Activated CD8-positive, alpha-beta memory T cell treated with anti-CD3 and anti-CD28 coated beads, Interleukin-2, amount 50 U/mL, for 1 hour (primary cell): Measurements from ENCODE around the gene ISG20L2.
"Not testable (repeated sequence)": the region's sequence is repeated elsewhere in the genome, so short reads cannot be mapped to it uniquely, and the experiment has no call there.

Experiments used
- DNase-seq: peaks from one replicate; pipeline ENCODE4 v3.0.0-alpha.2; 2020; ENCODE audit errors: extremely low read depth

ISG20L2 gene, protein sequence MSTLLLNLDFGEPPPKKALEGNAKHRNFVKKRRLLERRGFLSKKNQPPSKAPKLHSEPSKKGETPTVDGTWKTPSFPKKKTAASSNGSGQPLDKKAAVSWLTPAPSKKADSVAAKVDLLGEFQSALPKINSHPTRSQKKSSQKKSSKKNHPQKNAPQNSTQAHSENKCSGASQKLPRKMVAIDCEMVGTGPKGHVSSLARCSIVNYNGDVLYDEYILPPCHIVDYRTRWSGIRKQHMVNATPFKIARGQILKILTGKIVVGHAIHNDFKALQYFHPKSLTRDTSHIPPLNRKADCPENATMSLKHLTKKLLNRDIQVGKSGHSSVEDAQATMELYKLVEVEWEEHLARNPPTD

DNA sequence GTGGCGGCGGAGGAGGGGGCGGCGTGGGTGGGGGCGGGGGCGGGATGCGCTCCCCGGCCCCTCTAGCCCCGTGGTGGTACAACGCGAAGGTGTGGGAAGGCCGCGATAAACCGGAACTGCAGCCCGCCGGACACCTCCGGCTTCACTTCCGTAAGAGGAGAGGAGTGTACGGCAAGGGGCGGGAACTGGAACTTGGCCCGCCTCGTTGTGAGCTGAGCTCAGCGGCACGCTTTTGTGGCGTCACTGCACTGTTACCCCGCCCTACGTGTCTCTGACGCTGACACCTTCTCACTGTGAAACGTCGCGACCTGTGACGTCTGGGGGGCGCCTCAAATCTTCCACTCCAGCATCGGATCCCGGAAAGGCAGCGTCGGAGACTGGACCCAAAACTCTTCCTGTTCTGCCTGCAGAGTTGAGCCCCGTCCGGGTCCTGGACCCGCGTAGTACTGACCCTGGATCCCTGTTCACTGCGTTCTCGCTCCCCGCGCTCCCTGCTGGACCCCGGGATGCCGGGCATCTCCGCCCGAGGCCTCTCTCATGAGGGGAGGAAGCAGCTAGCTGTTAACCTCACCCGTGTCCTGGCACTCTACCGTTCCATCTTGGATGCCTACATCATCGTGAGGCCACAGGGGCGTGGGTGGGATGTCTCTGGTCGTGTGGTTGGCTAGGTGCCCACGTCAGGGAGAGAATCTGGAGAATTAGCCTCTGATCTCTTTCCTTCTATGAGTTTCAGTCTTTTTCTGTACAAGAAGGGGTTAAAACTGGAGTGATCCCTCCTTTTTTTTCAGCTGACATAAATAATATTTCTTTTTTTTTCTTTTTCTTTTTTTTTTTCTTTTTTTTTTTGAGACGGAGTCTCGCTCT is at the start of gene ISG20L2:
ISG20L2 (minus strand) TSS at position 168 of the 864 bp plus-strand sequence. CDS start 1,114 bp downstream, outside the sequence.
- peak; percentile 89 for DNase-seq

DNA sequence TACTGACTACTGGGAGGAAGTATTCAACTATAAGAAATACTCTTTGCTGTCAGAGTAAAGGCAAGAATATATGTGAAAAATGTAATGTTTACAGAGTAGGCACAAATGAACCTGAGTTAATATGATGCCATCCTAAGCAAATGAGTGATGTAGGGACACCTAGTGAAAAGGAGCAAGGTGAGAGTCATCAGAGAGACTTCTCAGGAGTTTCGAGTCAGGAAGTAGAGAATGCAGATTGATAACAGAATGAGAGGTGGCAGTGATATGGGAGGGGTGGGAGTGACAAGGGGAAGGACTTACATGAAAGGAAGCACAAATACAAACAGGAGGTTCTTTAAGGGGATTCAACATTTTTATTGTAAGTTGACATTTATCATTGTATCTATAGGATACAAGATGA is 49.0 kb upstream of the ISG20L2 start:
- no peak for DNase-seq

DNA sequence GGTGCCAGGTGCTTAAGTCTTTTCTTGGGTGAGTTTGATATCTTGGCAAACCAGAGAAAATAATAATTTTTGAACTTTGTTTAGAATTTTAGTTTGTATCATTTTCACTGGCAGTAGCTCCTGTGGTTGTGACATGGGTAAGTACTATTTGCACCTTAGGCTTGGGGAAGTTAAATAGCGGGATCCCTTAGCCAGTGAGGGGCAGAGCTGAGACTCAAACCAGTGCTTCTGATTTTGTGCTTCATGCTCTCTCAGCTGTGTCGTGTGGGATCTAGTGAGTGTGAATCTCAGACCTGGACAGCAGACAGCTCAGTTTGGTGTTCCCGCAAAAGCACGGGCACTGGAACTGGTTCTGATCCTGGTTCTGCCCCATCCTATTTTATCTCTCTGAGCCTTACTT is 48.4 kb upstream of the ISG20L2 start:
- DNase-seq, result no peak

DNA sequence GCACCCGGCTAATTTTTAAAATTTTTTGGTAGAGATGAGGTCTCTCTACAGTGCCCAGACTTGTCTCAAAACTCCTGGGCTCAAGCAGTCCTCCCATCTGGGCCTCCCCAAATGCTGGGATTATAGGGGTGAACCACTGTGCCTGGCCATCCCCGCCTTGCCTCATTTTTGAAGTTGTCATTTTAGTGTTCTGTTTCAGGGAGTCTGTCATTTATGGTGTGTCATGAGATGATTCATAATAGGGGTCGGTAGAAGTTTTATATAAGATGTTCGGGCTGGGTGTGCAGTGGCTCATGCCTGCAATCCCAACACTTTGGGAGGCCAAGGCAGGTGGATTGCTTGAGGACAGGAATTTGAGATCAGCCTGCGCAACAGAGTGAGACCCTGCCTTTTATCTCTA is 47.2 kb upstream of the ISG20L2 start:
- no peak for DNase-seq

GRCh38 chr1:156773607-156774006 is 45.0 kb upstream of the ISG20L2 start:
- DNase-seq, result no peak

- no peak for DNase-seq
These were observed 44.3 kb upstream of the ISG20L2 start for GRCh38 chr1:156772728-156773497.

GRCh38 chr1:156772222-156772621 is 43.7 kb upstream of the ISG20L2 start:
- no peak for DNase-seq

DNA sequence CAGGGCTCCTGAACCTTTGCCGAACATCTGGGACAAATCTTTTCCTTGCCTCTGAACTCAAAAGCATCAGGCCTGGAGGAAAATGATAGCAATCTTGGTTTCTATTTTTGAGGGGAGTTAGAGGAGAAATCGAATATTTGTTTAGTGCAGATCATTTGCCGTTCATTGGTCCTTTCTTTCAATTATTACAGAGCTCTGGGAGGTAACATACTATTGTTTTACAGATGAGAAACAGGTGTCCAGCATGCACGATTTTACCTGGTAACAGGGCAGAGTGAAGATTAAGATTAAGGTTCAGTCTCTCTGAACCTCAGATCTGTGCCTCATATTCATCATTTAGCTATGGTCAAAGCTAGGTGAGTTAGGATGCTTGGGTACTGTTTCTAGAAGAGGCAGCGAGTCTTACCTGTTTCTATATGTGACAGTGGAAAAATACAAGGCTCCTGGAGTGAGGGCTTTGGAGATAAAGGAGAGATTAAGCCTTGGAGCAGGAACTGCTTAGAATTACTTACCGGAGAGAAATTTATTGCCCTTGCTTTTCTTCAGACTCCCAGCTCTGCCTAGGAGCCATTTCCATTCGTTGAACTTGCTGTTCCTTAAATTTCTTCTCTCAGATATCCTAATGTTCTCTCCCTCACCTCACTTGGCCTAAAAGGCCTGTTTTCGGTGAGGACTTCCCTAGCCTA is 40.2 kb upstream of the ISG20L2 start:
- DNase-seq, result no peak

GRCh38 chr1:156767879-156768604 is 39.5 kb upstream of the ISG20L2 start:
- no peak for DNase-seq

- DNase-seq, result peak; percentile 98
These were observed 38.7 kb upstream of the ISG20L2 start, which contains the start of gene PRCC for GRCh38 chr1:156767101-156767878. PRCC (plus strand) TSS chr1:156767535; CDS start chr1:156767772, 237 bp downstream.

- no peak for DNase-seq
These were observed 37.9 kb upstream of the ISG20L2 start for GRCh38 chr1:156766298-156767100.

DNA sequence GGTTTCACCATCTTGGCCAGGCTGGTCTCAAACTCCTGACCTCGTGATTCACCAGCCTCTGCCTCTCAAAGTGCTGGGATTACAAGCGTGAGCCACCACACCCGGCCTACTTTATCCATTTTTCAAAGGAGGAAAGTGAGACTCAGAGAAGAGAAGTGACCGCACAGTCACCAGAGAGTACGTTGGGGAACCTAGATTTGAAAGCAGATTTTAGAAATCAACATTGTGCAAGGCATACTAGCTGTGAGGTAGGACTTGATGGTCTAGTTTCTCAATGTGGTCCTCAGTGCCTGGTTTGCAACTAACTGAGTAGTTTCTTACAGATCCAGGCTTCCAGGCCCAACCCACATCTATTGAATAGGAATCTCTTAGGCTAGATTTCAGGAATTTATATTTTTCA is 37.1 kb upstream of the ISG20L2 start:
- no peak for DNase-seq

DNA sequence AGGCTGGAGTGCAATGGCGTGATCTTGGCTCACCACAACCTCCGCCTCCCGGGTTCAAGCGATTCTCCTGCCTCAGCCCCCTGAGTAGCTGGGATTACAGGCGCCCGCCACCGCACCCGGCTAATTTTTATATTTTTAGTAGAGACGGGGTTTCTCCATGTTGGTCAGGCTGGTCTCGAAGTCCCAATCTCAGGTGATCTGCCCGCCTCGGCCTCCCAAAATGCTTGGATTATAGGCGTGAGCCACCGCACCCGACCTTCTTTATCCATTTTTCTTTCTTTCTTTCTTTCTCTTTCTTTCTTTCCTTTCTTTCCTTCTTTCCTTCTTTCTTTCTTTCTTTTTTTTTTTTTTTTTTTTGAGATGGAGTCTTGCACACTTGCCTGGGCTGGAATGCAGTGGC is 36.6 kb upstream of the ISG20L2 start:
- DNase-seq, result not testable (repeated sequence)

GRCh38 chr1:156760796-156761104 is 32.2 kb upstream of the ISG20L2 start:
- no peak for DNase-seq

GRCh38 chr1:156760092-156760795 is 31.7 kb upstream of the ISG20L2 start:
- DNase-seq, result no peak

DNA sequence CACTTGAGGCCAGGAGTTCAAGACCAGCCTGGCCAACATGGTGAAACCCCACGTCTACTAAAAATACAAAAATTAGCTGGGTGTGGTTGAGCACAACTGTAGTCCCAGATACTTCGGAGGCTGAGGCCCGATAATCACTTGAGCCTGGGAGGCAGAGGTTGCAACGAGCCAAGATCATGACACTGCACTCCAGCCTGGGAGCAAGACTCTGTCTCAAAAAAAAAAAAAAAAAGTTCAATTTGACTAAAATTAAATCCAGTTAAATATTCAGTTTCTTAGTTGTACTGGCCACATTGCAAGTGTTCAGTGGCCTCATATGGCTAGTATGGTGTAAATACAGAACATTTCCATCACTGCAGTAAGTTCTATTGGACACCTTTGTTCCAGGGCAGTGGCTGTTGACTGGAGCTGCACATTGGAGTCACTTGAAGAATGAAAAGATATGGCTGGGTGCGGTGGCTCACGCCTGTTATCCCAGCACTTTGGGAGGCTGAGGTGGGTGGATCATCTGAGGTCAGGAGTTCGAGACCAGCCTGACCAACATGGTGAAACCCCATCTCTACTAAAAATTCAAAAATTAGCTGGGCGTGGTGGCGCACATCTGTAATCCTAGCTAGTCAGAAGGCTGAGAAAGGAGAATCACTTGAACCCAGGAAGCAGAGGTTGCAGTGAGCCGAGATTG is 29.1 kb upstream of the ISG20L2 start:
- DNase-seq, result not testable (repeated sequence)

- no peak for DNase-seq
These were observed 27.8 kb upstream of the ISG20L2 start for GRCh38 chr1:156756355-156756754.

GRCh38 chr1:156755527-156755950 is 27.0 kb upstream of the ISG20L2 start:
- DNase-seq, result no peak
